NB4 (cell line): ENCODE results near the gene SEMA3C.

Experiments used
- CTCF ChIP-seq: IDR thresholded peaks from one replicate; pipeline ENCODE4 v1.5.1; 2012; ENCODE audit warnings: low read depth, low read length
- MYC ChIP-seq: IDR thresholded peaks from 2 replicates; pipeline ENCODE4 v1.6.1; 2011; ENCODE audit warnings: low read depth, low read length
- POLR2A ChIP-seq: IDR thresholded peaks from 2 replicates; pipeline ENCODE4 v1.6.1; 2011; ENCODE audit warnings: mild to moderate bottlenecking; ENCODE audit not compliant: insufficient read length; ENCODE audit errors: extremely low read depth
- TF ChIP-seq, protein P1 (sequence below): IDR thresholded peaks from 2 replicates; pipeline ENCODE4 v1.6.1; 2011; ENCODE audit warnings: low read depth, low read length

GRCh38 chr7:80843018-80843677 lies 75.7 kb downstream of the SEMA3C start:
- TF ChIP-seq, protein P1, sequence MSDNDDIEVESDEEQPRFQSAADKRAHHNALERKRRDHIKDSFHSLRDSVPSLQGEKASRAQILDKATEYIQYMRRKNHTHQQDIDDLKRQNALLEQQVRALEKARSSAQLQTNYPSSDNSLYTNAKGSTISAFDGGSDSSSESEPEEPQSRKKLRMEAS = no peak
- TF ChIP-seq CTCF = no peak
- TF ChIP-seq POLR2A = no peak
- TF ChIP-seq MYC = no peak
